ENCODE data around the gene ADAMTS2.

The ADAMTS2 gene

GRCh38 chr5:179262126-179262920 is 82.9 kb downstream of the ADAMTS2 start:
- H3K9ac ChIP-seq (ENCODE audit: insufficient read length) = no peak overlapping the region
- no peaks in the 10 kb centered on the region for H3K9me3 ChIP-seq (ENCODE audit: low read depth, low read length)
- H3K4me3 ChIP-seq = no peak overlapping the region
- H3K36me3 ChIP-seq (ENCODE audit: insufficient read depth, low read length) = no peaks in the 10 kb centered on the region
- no peak for DNase-seq (ENCODE audit: low read depth, low spot score)
- TF ChIP-seq FOXP2 (optimal IDR thresholded peaks at IDR 0.05; ENCODE audit: control extremely low read depth, extremely low read length, insufficient read depth) (no peak), EZH2 (IDR thresholded peaks at IDR 0.05) (no peak), POLR2AphosphoS5 (IDR thresholded peaks at IDR 0.05; ENCODE audit: borderline replicate concordance, low read depth, low read length) (no peak)
- H3K27ac ChIP-seq = no peak overlapping the region

GRCh38 chr5:179261301-179262125 is 83.7 kb downstream of the ADAMTS2 start:
- DNase-seq (ENCODE audit: low read depth, low spot score) = no peak
- Histone ChIP-seq H3K36me3 (ENCODE audit: insufficient read depth, low read length) (no peaks in the 10 kb centered on the region), H3K9ac (ENCODE audit: insufficient read length) (no peak overlapping the region), H3K27ac (no peak overlapping the region), H3K9me3 (ENCODE audit: low read depth, low read length) (no peaks in the 10 kb centered on the region), H3K4me3 (no peak overlapping the region)
- TF ChIP-seq FOXP2 (optimal IDR thresholded peaks at IDR 0.05; ENCODE audit: control extremely low read depth, extremely low read length, insufficient read depth) (no peak), EZH2 (IDR thresholded peaks at IDR 0.05) (no peak), POLR2AphosphoS5 (IDR thresholded peaks at IDR 0.05; ENCODE audit: borderline replicate concordance, low read depth, low read length) (no peak)

GRCh38 chr5:179260324-179261070 is 84.8 kb downstream of the ADAMTS2 start:
- Histone ChIP-seq H3K27ac (no peak overlapping the region), H3K9me3 (ENCODE audit: low read depth, low read length) (no peaks in the 10 kb centered on the region), H3K4me3 (no peak overlapping the region), H3K9ac (ENCODE audit: insufficient read length) (no peak overlapping the region), H3K36me3 (ENCODE audit: insufficient read depth, low read length) (no peaks in the 10 kb centered on the region)
- TF ChIP-seq POLR2AphosphoS5 (IDR thresholded peaks at IDR 0.05; ENCODE audit: borderline replicate concordance, low read depth, low read length) (no peak), EZH2 (IDR thresholded peaks at IDR 0.05) (no peak), FOXP2 (optimal IDR thresholded peaks at IDR 0.05; ENCODE audit: control extremely low read depth, extremely low read length, insufficient read depth) (no peak)
- DNase-seq (ENCODE audit: low read depth, low spot score) = no peak

- TF ChIP-seq EZH2 (IDR thresholded peaks at IDR 0.05) = no peak
- TF ChIP-seq FOXP2 (optimal IDR thresholded peaks at IDR 0.05; ENCODE audit: control extremely low read depth, extremely low read length, insufficient read depth) = no peak
- TF ChIP-seq POLR2AphosphoS5 (IDR thresholded peaks at IDR 0.05; ENCODE audit: borderline replicate concordance, low read depth, low read length) = no peak
- Histone ChIP-seq H3K9ac (ENCODE audit: insufficient read length) (no peak overlapping the region), H3K27ac (no peak overlapping the region), H3K4me3 (no peak overlapping the region), H3K36me3 (ENCODE audit: insufficient read depth, low read length) (no peaks in the 10 kb centered on the region), H3K9me3 (ENCODE audit: low read depth, low read length) (no peaks in the 10 kb centered on the region)
- no peak for DNase-seq (ENCODE audit: low read depth, low spot score)
These were observed 85.4 kb downstream of the ADAMTS2 start for GRCh38 chr5:179259731-179260323.

- no peaks in the 10 kb centered on the region for H3K9me3 ChIP-seq (ENCODE audit: low read depth, low read length)
- no peak for TF ChIP-seq FOXP2 (optimal IDR thresholded peaks at IDR 0.05; ENCODE audit: control extremely low read depth, extremely low read length, insufficient read depth)
- TF ChIP-seq EZH2 (IDR thresholded peaks at IDR 0.05) = no peak
- no peak for TF ChIP-seq POLR2AphosphoS5 (IDR thresholded peaks at IDR 0.05; ENCODE audit: borderline replicate concordance, low read depth, low read length)
- no peak overlapping the region for H3K9ac ChIP-seq (ENCODE audit: insufficient read length)
- no peak for DNase-seq (ENCODE audit: low read depth, low spot score)
- H3K4me3 ChIP-seq = no peak overlapping the region
- H3K27ac ChIP-seq = no peak overlapping the region
- H3K36me3 ChIP-seq (ENCODE audit: insufficient read depth, low read length) = no peaks in the 10 kb centered on the region
These were observed 86.1 kb downstream of the ADAMTS2 start for GRCh38 chr5:179258922-179259730.

GRCh38 chr5:179258001-179258921 is 87.0 kb downstream of the ADAMTS2 start:
- Histone ChIP-seq H3K9ac (ENCODE audit: insufficient read length) (no peak overlapping the region), H3K27ac (no peak overlapping the region), H3K36me3 (ENCODE audit: insufficient read depth, low read length) (no peaks in the 10 kb centered on the region), H3K9me3 (ENCODE audit: low read depth, low read length) (no peaks in the 10 kb centered on the region), H3K4me3 (no peak overlapping the region)
- TF ChIP-seq FOXP2 (optimal IDR thresholded peaks at IDR 0.05; ENCODE audit: control extremely low read depth, extremely low read length, insufficient read depth) (no peak), POLR2AphosphoS5 (IDR thresholded peaks at IDR 0.05; ENCODE audit: borderline replicate concordance, low read depth, low read length) (no peak), EZH2 (IDR thresholded peaks at IDR 0.05) (no peak)
- no peak for DNase-seq (ENCODE audit: low read depth, low spot score)
